ENCODE results near the gene EBPL.
A peak's percentile ranks its signal among the peaks of the same experiment; 100 is the strongest.

The EBPL gene

DNA sequence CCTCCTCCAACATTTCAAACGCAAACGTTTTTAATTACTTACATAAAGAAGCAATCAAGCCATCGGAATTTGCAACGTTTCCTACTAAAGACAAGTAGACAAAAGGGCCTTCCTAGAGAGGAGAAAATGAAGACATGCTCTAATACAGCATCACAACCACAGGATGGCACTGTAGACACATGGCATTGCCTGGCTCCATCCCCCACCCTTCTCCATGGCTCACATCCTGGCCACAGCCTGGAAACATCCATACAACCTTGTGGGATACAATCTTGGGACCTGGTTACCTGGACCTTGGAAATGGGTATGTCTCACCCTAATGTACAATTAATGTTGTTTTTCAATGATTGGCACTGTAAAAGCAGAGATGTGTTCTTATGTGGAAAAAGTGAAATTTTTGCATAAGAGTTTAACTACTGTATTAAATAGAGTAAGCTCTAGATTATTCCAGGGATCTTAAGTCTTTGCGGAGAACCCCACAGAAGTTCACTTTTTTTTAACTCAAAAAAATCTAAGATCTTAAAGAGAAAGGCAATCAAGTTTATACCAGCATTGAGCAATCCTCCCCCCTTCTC is 21.5 kb downstream of the EBPL start:
- Histone ChIP-seq H3K4me1 (ENCODE audit: control insufficient read depth, insufficient read depth, low read length) (no peaks in the 10 kb centered on the region; the same call in 1 of the 2 replicates), H3K4me3 (ENCODE audit: low read depth, low read length) (no peak overlapping the region), H3K36me3 (ENCODE audit: control insufficient read depth in 2 of 2, insufficient read depth in 1 of 2, low read length in 2 of 2) (peaks cover 0 to 18% of the 10 kb centered on the region in 2 experiments; a peak in 2 of 3 replicates), H3K27ac (ENCODE audit: extremely low read depth, low read depth, low read length) (no peak overlapping the region), H3K9me3 (ENCODE audit: control insufficient read depth, insufficient read depth, low read depth, low read length) (no peaks in the 10 kb centered on the region)
- ChIA-PET CTCF (interaction anchor here (0.6 to 1.9 kb wide), 12 partner anchors 10 to 307 kb away, joined by 3 to 9 read pairs (median 3); no protein-coding TSS in a partner anchor), POLR2A (interaction anchor here (1.2 kb wide), 1 partner anchor 123 kb away, joined by 3 read pairs; the partner anchor contains the start of gene KPNA3)
- TF ChIP-seq ZNF558 (tag by site-specific recombination; IDR thresholded peaks at IDR 0.05) = no peak
- no peak for TF ChIP-seq KLF8 (tag by site-specific recombination; IDR thresholded peaks at IDR 0.05)
- TF ChIP-seq ZNF830 (tag by site-specific recombination; IDR thresholded peaks at IDR 0.05; ENCODE audit: low read depth) = no peak
- TF ChIP-seq ZNF354C (tag by site-specific recombination; IDR thresholded peaks at IDR 0.05; ENCODE audit: borderline replicate concordance, low read depth) = no peak
- TF ChIP-seq SCRT1 (tag by site-specific recombination; IDR thresholded peaks at IDR 0.05; ENCODE audit: borderline replicate concordance) = no peak
- TF ChIP-seq ZFP69B (tag by site-specific recombination; IDR thresholded peaks at IDR 0.05) = no peak
- no peak for TF ChIP-seq ZNF791 (tag by site-specific recombination; IDR thresholded peaks at IDR 0.05)
- TF ChIP-seq HOXC10 (CRISPR knock-in tag; IDR thresholded peaks at IDR 0.05) = no peak
- TF ChIP-seq ZNF529 (tag by site-specific recombination; IDR thresholded peaks at IDR 0.05; ENCODE audit: insufficient replicate concordance) = no peak
- no peak for TF ChIP-seq ZNF777 (tag by site-specific recombination; IDR thresholded peaks at IDR 0.05; ENCODE audit: borderline replicate concordance)
- no peak for TF ChIP-seq ZNF292 (tag by site-specific recombination; IDR thresholded peaks at IDR 0.05; ENCODE audit: borderline replicate concordance, low read depth)
- TF ChIP-seq ZNF654 (tag by site-specific recombination; IDR thresholded peaks at IDR 0.05; ENCODE audit: low read depth) = peak; percentile 81
- TF ChIP-seq KLF10 (tag by site-specific recombination; IDR thresholded peaks at IDR 0.05) = no peak
- TF ChIP-seq, protein P1, sequence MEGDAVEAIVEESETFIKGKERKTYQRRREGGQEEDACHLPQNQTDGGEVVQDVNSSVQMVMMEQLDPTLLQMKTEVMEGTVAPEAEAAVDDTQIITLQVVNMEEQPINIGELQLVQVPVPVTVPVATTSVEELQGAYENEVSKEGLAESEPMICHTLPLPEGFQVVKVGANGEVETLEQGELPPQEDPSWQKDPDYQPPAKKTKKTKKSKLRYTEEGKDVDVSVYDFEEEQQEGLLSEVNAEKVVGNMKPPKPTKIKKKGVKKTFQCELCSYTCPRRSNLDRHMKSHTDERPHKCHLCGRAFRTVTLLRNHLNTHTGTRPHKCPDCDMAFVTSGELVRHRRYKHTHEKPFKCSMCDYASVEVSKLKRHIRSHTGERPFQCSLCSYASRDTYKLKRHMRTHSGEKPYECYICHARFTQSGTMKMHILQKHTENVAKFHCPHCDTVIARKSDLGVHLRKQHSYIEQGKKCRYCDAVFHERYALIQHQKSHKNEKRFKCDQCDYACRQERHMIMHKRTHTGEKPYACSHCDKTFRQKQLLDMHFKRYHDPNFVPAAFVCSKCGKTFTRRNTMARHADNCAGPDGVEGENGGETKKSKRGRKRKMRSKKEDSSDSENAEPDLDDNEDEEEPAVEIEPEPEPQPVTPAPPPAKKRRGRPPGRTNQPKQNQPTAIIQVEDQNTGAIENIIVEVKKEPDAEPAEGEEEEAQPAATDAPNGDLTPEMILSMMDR (tag by site-specific recombination; IDR thresholded peaks at IDR 0.05) = peak; percentile 67; the same call in 1 of the 2 replicates
- TF ChIP-seq ZNF19 (tag by site-specific recombination; IDR thresholded peaks at IDR 0.05; ENCODE audit: low read depth) = no peak
- TF ChIP-seq GLIS2 (tag by site-specific recombination; IDR thresholded peaks at IDR 0.05) = no peak
- peak; percentile 59; the same call in 1 of the 2 replicates for TF ChIP-seq ZNF391 (tag by site-specific recombination; IDR thresholded peaks at IDR 0.05; ENCODE audit: borderline replicate concordance, low read depth)
- TF ChIP-seq ZNF335 (tag by site-specific recombination; conservative IDR thresholded peaks at IDR 0.05) = no peak
- TF ChIP-seq SP2 (tag by site-specific recombination; IDR thresholded peaks at IDR 0.05) = no peak
- TF ChIP-seq ZNF138 (tag by site-specific recombination; IDR thresholded peaks at IDR 0.05; ENCODE audit: borderline replicate concordance) = no peak
- TF ChIP-seq ZSCAN30 (tag by site-specific recombination; IDR thresholded peaks at IDR 0.05) = peak; percentile 93
- TF ChIP-seq, protein P2, sequence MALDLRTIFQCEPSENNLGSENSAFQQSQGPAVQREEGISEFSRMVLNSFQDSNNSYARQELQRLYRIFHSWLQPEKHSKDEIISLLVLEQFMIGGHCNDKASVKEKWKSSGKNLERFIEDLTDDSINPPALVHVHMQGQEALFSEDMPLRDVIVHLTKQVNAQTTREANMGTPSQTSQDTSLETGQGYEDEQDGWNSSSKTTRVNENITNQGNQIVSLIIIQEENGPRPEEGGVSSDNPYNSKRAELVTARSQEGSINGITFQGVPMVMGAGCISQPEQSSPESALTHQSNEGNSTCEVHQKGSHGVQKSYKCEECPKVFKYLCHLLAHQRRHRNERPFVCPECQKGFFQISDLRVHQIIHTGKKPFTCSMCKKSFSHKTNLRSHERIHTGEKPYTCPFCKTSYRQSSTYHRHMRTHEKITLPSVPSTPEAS (tag by site-specific recombination; IDR thresholded peaks at IDR 0.05) = no peak
- TF ChIP-seq ZNF660 (tag by site-specific recombination; IDR thresholded peaks at IDR 0.05) = 0 out of 2 replicates have a peak, but pooled peaks have one; percentile 23
- 0 out of 2 replicates have a peak, but pooled peaks have one; percentile 28 for TF ChIP-seq SP7 (tag by site-specific recombination; IDR thresholded peaks at IDR 0.05)
- no peak for TF ChIP-seq ZNF423 (tag by site-specific recombination; IDR thresholded peaks at IDR 0.05)
- TF ChIP-seq PRDM4 (tag by site-specific recombination; IDR thresholded peaks at IDR 0.05) = 0 out of 2 replicates have a peak, but pooled peaks have one; percentile 22
- TF ChIP-seq, protein P3, sequence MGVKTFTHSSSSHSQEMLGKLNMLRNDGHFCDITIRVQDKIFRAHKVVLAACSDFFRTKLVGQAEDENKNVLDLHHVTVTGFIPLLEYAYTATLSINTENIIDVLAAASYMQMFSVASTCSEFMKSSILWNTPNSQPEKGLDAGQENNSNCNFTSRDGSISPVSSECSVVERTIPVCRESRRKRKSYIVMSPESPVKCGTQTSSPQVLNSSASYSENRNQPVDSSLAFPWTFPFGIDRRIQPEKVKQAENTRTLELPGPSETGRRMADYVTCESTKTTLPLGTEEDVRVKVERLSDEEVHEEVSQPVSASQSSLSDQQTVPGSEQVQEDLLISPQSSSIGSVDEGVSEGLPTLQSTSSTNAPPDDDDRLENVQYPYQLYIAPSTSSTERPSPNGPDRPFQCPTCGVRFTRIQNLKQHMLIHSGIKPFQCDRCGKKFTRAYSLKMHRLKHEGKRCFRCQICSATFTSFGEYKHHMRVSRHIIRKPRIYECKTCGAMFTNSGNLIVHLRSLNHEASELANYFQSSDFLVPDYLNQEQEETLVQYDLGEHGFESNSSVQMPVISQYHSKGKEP (tag by site-specific recombination; IDR thresholded peaks at IDR 0.05) = no peak
- TF ChIP-seq HOXA7 (CRISPR knock-in tag; IDR thresholded peaks at IDR 0.05; ENCODE audit: borderline replicate concordance) = no peak
- TF ChIP-seq ZNF843 (tag by site-specific recombination; IDR thresholded peaks at IDR 0.05) = no peak
- TF ChIP-seq ZNF23 (tag by site-specific recombination; IDR thresholded peaks at IDR 0.05; ENCODE audit: borderline replicate concordance) = no peak
- no peak for TF ChIP-seq ZNF510 (tag by site-specific recombination; IDR thresholded peaks at IDR 0.05; ENCODE audit: insufficient replicate concordance)
- no peak for TF ChIP-seq ZNF132 (tag by site-specific recombination; IDR thresholded peaks at IDR 0.05; ENCODE audit: borderline replicate concordance)
